Body of pancreas (tissue), 4 donors: ENCODE data around the gene SEMA3D.

Experiments
- POLR2A ChIP-seq, 3 donors: fragments of 450-650 bp; IDR thresholded peaks; one replicate each; pipeline ENCODE4 v1.6.1; 2016; ENCODE audit warnings: antibody characterized with exemption in 3 of 3, mild to moderate bottlenecking in 2 of 3
- TF ChIP-seq, protein P1 (sequence below), 7 experiments: fragments of 450-650 bp in 4 of 7; fragments of 200-600 bp in 3 of 7; sonication (generic) in 3 of 7; IDR thresholded peaks; one replicate each; pipeline ENCODE4 v1.5.1; 2016 to 2019; ENCODE audit warnings: antibody characterized with exemption in 7 of 7

- TF ChIP-seq, protein P1, sequence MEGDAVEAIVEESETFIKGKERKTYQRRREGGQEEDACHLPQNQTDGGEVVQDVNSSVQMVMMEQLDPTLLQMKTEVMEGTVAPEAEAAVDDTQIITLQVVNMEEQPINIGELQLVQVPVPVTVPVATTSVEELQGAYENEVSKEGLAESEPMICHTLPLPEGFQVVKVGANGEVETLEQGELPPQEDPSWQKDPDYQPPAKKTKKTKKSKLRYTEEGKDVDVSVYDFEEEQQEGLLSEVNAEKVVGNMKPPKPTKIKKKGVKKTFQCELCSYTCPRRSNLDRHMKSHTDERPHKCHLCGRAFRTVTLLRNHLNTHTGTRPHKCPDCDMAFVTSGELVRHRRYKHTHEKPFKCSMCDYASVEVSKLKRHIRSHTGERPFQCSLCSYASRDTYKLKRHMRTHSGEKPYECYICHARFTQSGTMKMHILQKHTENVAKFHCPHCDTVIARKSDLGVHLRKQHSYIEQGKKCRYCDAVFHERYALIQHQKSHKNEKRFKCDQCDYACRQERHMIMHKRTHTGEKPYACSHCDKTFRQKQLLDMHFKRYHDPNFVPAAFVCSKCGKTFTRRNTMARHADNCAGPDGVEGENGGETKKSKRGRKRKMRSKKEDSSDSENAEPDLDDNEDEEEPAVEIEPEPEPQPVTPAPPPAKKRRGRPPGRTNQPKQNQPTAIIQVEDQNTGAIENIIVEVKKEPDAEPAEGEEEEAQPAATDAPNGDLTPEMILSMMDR (IDR thresholded peaks at IDR 0.05): no peak
- TF ChIP-seq POLR2A (IDR thresholded peaks at IDR 0.05): no peak
These were observed 17.2 kb upstream of the SEMA3D start for GRCh38 chr7:85204061-85204460.
